ENCODE measurements around the gene PAGR1.

DNA sequence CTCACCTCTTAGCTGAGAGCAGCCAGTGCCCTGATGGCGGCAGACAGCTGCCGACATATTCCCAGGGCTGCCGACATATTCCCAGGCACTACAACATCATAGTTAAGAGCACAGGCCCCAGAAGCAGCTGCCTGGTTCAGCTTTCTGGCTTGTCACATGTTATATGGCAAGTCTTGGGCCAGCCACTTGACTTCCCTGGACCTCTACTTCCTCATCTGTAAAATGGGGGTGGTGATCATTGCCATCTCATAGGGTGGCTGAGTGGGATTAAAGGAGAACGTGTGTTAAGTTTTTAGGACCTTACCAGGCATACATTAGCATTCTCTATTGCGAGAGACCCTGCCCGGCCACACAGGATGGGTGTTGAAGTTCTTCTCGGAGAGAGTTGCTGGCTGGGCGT, 28.0 kb downstream of the PAGR1 start:
- TF ChIP-seq EZH2 (IDR thresholded peaks at IDR 0.05) (no peak), CTCF (IDR thresholded peaks at IDR 0.05) (no peak), EZH2phosphoT487 (IDR thresholded peaks at IDR 0.05) (no peak)
